IMR-90 (cell line): ENCODE data around the gene BRD1. TPM values are rescaled to one million over a fixed set of nuclear protein-coding genes. Genes with fewer than 3 reads are reported as not detected.

Source experiments
- ATAC-seq: fragments of 200-7000 bp; cut with Tn5 transposase; 2 replicates; pipeline ENCODE4 v1.9.1; 2020; ENCODE audit warnings: low read depth, mild to moderate bottlenecking, moderate library complexity
- BruUV-seq: library from RNA; stranded (reverse); fragments of 400-500 nt; replicated peaks from 2 replicates; lab custom pipeline; 2021; lab: Mats Ljungman, UMichigan
- CTCF ChIA-PET: fragments of 300-600 bp; formaldehyde crosslinking; extraction: SDS; loops from one replicate; lab custom pipeline; 2021; ENCODE audit warnings: antibody characterized with exemption; lab: Yijun Ruan, JAX
- POLR2A ChIA-PET: fragments of 300-600 bp; sonication (Branson Sonifier 250); formaldehyde crosslinking; loops from one replicate; lab custom pipeline; 2022; ENCODE audit warnings: antibody characterized with exemption; ENCODE audit not compliant: unreplicated experiment; lab: Charles Lee
- DNase-seq: peaks from one replicate; pipeline ENCODE4 v3.0.0; 2013
- H2AFZ ChIP-seq: replicated peaks from 2 replicates; pipeline ENCODE3; 2013; ENCODE audit warnings: low read length, mild to moderate bottlenecking; ENCODE audit not compliant: poor library complexity
- H2AK5ac ChIP-seq: 2 replicates; pipeline ENCODE4 v1.6.1; 2013; ENCODE audit warnings: low read depth, low read length, inconsistent platforms
- H2AK9ac ChIP-seq: replicated peaks from 2 replicates; pipeline ENCODE3; 2013; ENCODE audit warnings: mild to moderate bottlenecking, low read depth, low read length, moderate library complexity; ENCODE audit not compliant: poor library complexity
- H2BK120ac ChIP-seq: 2 replicates; pipeline ENCODE4 v1.6.1; 2013; ENCODE audit warnings: low read depth, low read length, inconsistent platforms
- H2BK15ac ChIP-seq: 3 replicates; pipeline ENCODE4 v1.6.1; 2013; ENCODE audit warnings: low read depth, low read length, inconsistent platforms
- H2BK20ac ChIP-seq: 2 replicates; pipeline ENCODE4 v1.6.1; 2013; ENCODE audit warnings: low read depth, mild to moderate bottlenecking, inconsistent platforms, low read length, moderate library complexity
- H2BK5ac ChIP-seq: 2 replicates; pipeline ENCODE4 v1.6.1; 2013; ENCODE audit warnings: mild to moderate bottlenecking, low read depth, low read length, inconsistent platforms; ENCODE audit not compliant: poor library complexity, severe bottlenecking
- H3K14ac ChIP-seq: replicated peaks from 2 replicates; pipeline ENCODE4 v1.6.1; 2013; ENCODE audit warnings: low read depth, low read length, inconsistent platforms
- H3K18ac ChIP-seq: 2 replicates; pipeline ENCODE4 v1.6.1; 2013; ENCODE audit warnings: low read depth, low read length, control low read depth
- H3K23ac ChIP-seq: 2 replicates; pipeline ENCODE4 v1.6.1; 2013; ENCODE audit warnings: low read depth, low read length, inconsistent platforms
- H3K27ac ChIP-seq: 2 replicates; pipeline ENCODE4 v1.5.1; 2013; ENCODE audit warnings: mild to moderate bottlenecking, control low read depth, low read length; ENCODE audit not compliant: insufficient read depth
- H3K27me3 ChIP-seq: 2 replicates; pipeline ENCODE4 v1.6.1; 2013; ENCODE audit warnings: low read length; ENCODE audit not compliant: control insufficient read depth, insufficient read depth
- H3K36me3 ChIP-seq: 2 replicates; pipeline ENCODE4 v1.6.1; 2013; ENCODE audit warnings: low read length, mixed read lengths; ENCODE audit not compliant: control insufficient read depth, insufficient read depth
- H3K4ac ChIP-seq: 2 replicates; pipeline ENCODE4 v1.6.1; 2013; ENCODE audit warnings: low read depth, low read length, inconsistent platforms
- H3K4me1 ChIP-seq: 2 replicates; pipeline ENCODE4 v1.6.1; 2013; ENCODE audit warnings: low read length, mixed read lengths; ENCODE audit not compliant: control insufficient read depth, insufficient read depth
- H3K4me2 ChIP-seq: 2 replicates; pipeline ENCODE4 v1.6.1; 2013; ENCODE audit warnings: low read depth, mild to moderate bottlenecking, control low read depth, low read length, moderate library complexity
- H3K4me3 ChIP-seq: 2 replicates; pipeline ENCODE4 v1.5.1; 2013; ENCODE audit warnings: low read depth, mild to moderate bottlenecking, control low read depth, low read length, moderate library complexity; ENCODE audit not compliant: insufficient read depth
- H3K56ac ChIP-seq: 2 replicates; pipeline ENCODE4 v1.6.1; 2013; ENCODE audit warnings: low read length, inconsistent platforms; ENCODE audit not compliant: insufficient read depth; ENCODE audit errors: extremely low read depth
- H3K79me1 ChIP-seq, 2 experiments: 2 replicates each; pipeline ENCODE4 v1.6.1; 2013; ENCODE audit warnings: low read length in 2 of 2, inconsistent platforms in 1 of 2, low read depth in 1 of 2
- H3K9ac ChIP-seq: 2 replicates; pipeline ENCODE4 v1.6.1; 2013; ENCODE audit warnings: low read depth, low read length, control low read depth
- H3K9me1 ChIP-seq: 2 replicates; pipeline ENCODE4 v1.6.1; 2013; ENCODE audit warnings: low read length, inconsistent platforms; ENCODE audit not compliant: insufficient read depth
- H3K9me3 ChIP-seq: 2 replicates; pipeline ENCODE4 v1.6.1; 2013; ENCODE audit warnings: low read length; ENCODE audit not compliant: control insufficient read depth, insufficient read depth
- H4K20me1 ChIP-seq: 2 replicates; pipeline ENCODE4 v1.6.1; 2013; ENCODE audit warnings: low read length, inconsistent platforms; ENCODE audit not compliant: insufficient read depth
- H4K5ac ChIP-seq: 2 replicates; pipeline ENCODE4 v1.6.1; 2013; ENCODE audit warnings: mild to moderate bottlenecking, low read depth, low read length, control low read depth
- H4K8ac ChIP-seq, 2 experiments: 2 replicates each; pipeline ENCODE4 v1.6.1; 2013; ENCODE audit warnings: low read depth in 2 of 2, low read length in 2 of 2, control low read depth in 1 of 2, inconsistent platforms in 1 of 2
- H4K91ac ChIP-seq: 2 replicates; pipeline ENCODE4 v1.6.1; 2013; ENCODE audit warnings: low read depth, low read length, inconsistent platforms; ENCODE audit not compliant: insufficient read depth
- MAFK ChIP-seq: IDR thresholded peaks from 2 replicates; pipeline ENCODE4 v1.6.1; 2012; ENCODE audit warnings: low read depth, low read length, improper control_type of control experiment
- NFE2L2 ChIP-seq: fragments of 150-350 bp; IDR thresholded peaks from 2 replicates; pipeline ENCODE4 v1.6.1; 2016; ENCODE audit warnings: low read depth, mild to moderate bottlenecking, low read length
- RAD21 ChIP-seq: IDR thresholded peaks from 2 replicates; pipeline ENCODE4 v1.6.1; 2012; ENCODE audit warnings: low read length, improper control_type of control experiment
- WGBS, 2 experiments: methylation state at CpG; one replicate each; pipeline versions ENCODE4 v1.1.5 to v1.1.7; 2013; ENCODE audit warnings: missing lambda C conversion rate in 2 of 2; ENCODE audit not compliant: insufficient read length in 1 of 2; ENCODE audit errors: extremely low coverage in 2 of 2; 5-methylcytosine and 5-hydroxymethylcytosine counted together
- dilution Hi-C: fragments of 300-500 bp; cut with HindIII; formaldehyde crosslinking; loops from one replicate; pipeline ENCODE4 v1.14.3; 2018; ENCODE audit warnings: low sequenced_read_pairs; ENCODE audit not compliant: unreplicated experiment
- in situ Hi-C: fragments of 300-500 bp; cut with MboI; formaldehyde crosslinking; loops from 3 replicates; pipeline ENCODE4 v1.14.3; 2019; ENCODE audit warnings: low sequenced_read_pairs, inconsistent platforms, mixed read lengths
- intact Hi-C: fragments of 100-400 bp; cut with micrococcal nuclease; formaldehyde crosslinking; loops from 2 replicates; pipeline ENCODE4 v1.10.0; 2022
- polyA plus RNA-seq, 3 experiments: library from polyadenylated mRNA; depleted of rRNA; stranded (reverse); fragments of >200 nt; gene quantifications; 2 replicates each; pipeline ENCODE4 v1.2.3, GENCODE V29; 2012; ENCODE audit warnings: low replicate concordance in 1 of 3
- total RNA-seq: library from RNA; depleted of rRNA; stranded (reverse); fragments of >200 nt; gene quantifications from 2 replicates; pipeline ENCODE4 v1.2.3, GENCODE V29; 2012
- TF ChIP-seq, protein P1 (sequence below): fragments of 150-350 bp; IDR thresholded peaks from 2 replicates; pipeline ENCODE4 v1.6.1; 2017; ENCODE audit warnings: mild to moderate bottlenecking, antibody characterized with exemption, low read length, low read depth

BRD1 gene
- total and polyA plus RNA-seq, 2 of the 4 experiments (the other 2 are of a cell fraction): 10.0 to 10.6 TPM

DNA sequence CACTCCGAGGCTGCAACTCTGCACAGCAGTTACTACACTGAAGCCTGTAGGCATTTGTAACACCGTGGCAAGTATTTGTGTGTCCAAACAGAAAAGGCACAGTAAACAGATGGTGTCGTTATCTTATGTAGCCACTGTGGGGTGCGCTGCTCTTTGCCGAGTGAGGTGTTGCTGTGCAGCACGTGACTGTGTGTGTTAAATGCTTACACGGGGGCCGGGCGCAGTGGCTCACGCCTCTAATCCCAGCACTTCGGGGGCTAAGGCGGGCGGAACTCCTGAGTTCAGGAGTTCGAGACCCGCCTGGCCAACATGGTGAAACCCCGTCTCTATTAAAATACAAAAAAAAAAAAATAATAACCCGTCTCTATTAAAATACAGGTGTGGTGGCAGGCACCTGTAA, 37.5 kb upstream of the BRD1 start:
- peaks cover 30% of the 10 kb centered on the region for H3K9me3 ChIP-seq
- dilution Hi-C loops: no loop called here
- no peak overlapping the region for H2AK9ac ChIP-seq
- no peak overlapping the region for H3K4ac ChIP-seq
- in situ Hi-C loops: loop anchor here (10.0 kb wide), 1 partner anchor 50 kb away; the partner anchor contains the start of genes ALG12 and CRELD2
- no peak overlapping the region for H4K5ac ChIP-seq
- BruUV-seq: no TSS peak
- 88% methylated on average over 8 of the region's 17 CpGs; no CpG with 5 or more reads in 1 of the 2 experiments for WGBS, 2 experiments
- no peak overlapping the region for H3K14ac ChIP-seq
- H2AK5ac ChIP-seq: no peak overlapping the region
- no peak overlapping the region for H3K56ac ChIP-seq
- peaks cover 24 to 65% of the 10 kb centered on the region in 2 experiments for H3K79me1 ChIP-seq
- no peak for TF ChIP-seq RAD21
- no peak for TF ChIP-seq MAFK
- no peak for TF ChIP-seq NFE2L2
- TF ChIP-seq, protein P1, sequence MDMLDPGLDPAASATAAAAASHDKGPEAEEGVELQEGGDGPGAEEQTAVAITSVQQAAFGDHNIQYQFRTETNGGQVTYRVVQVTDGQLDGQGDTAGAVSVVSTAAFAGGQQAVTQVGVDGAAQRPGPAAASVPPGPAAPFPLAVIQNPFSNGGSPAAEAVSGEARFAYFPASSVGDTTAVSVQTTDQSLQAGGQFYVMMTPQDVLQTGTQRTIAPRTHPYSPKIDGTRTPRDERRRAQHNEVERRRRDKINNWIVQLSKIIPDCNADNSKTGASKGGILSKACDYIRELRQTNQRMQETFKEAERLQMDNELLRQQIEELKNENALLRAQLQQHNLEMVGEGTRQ: no peak
- peaks cover 18% of the 10 kb centered on the region for H3K36me3 ChIP-seq
- no peak overlapping the region for H3K4me3 ChIP-seq
- H2BK120ac ChIP-seq: no peak overlapping the region
- no peak overlapping the region for H3K9ac ChIP-seq
- H2BK20ac ChIP-seq: no peak overlapping the region
- no peak overlapping the region for H4K91ac ChIP-seq
- no peak overlapping the region for H2AFZ ChIP-seq
- H3K4me2 ChIP-seq: no peak overlapping the region
- no peak overlapping the region for H4K8ac ChIP-seq
- H3K23ac ChIP-seq: no peak overlapping the region
- intact Hi-C loops: no loop called here
- no peak overlapping the region for H2BK5ac ChIP-seq
- DNase-seq (no peak), ATAC-seq (no peak)
- H3K9me1 ChIP-seq: peaks cover 9% of the 10 kb centered on the region; the same call in 1 of the 2 replicates
- no peaks in the 10 kb centered on the region for H3K4me1 ChIP-seq
- H2BK15ac ChIP-seq: no peak overlapping the region
- ChIA-PET CTCF (no interaction called here), POLR2A (no interaction called here)
- H4K20me1 ChIP-seq: peaks cover 67% of the 10 kb centered on the region
- H3K27me3 ChIP-seq: no peaks in the 10 kb centered on the region
- no peak overlapping the region for H3K27ac ChIP-seq
- H3K18ac ChIP-seq: no peak overlapping the region
